Measurements from ENCODE around the gene HAUS1.
A peak's percentile ranks its signal among the peaks of the same experiment; 100 is the strongest.
"Not testable (repeated sequence)": the region's sequence is repeated elsewhere in the genome, so short reads cannot be mapped to it uniquely, and the experiment has no call there.

Gene HAUS1

GRCh38 chr18:46160050-46160798 lies 56.0 kb downstream of the HAUS1 start:
- DNase-seq, result no peak

- not testable (repeated sequence) for DNase-seq
Measured at GRCh38 chr18:46160840-46161239, 56.7 kb downstream of the HAUS1 start.

GRCh38 chr18:46161703-46162396 lies 57.7 kb downstream of the HAUS1 start:
- DNase-seq, result no peak

GRCh38 chr18:46163091-46163490 lies 58.9 kb downstream of the HAUS1 start:
- DNase-seq, result no peak

- no peak for DNase-seq
Measured at GRCh38 chr18:46163941-46164499, 59.8 kb downstream of the HAUS1 start.

GRCh38 chr18:46164502-46164901 lies 60.3 kb downstream of the HAUS1 start:
- DNase-seq, result not testable (repeated sequence)

- no peak for DNase-seq
Measured at GRCh38 chr18:46164920-46165319, 60.7 kb downstream of the HAUS1 start.

GRCh38 chr18:46166261-46166970 lies 62.2 kb downstream of the HAUS1 start:
- no peak for DNase-seq

GRCh38 chr18:46167971-46168370 lies 63.8 kb downstream of the HAUS1 start:
- DNase-seq, result peak; percentile 30

- DNase-seq, result no peak
Measured at GRCh38 chr18:46169464-46169941, 65.3 kb downstream of the HAUS1 start.

- DNase-seq, result no peak
Measured at GRCh38 chr18:46171331-46171730, 67.1 kb downstream of the HAUS1 start.

GRCh38 chr18:46173393-46174341 lies 69.5 kb downstream of the HAUS1 start:
- DNase-seq, result peak; percentile 96

- peak; percentile 73 for DNase-seq
Measured at GRCh38 chr18:46174342-46175041, 70.3 kb downstream of the HAUS1 start.

GRCh38 chr18:46176001-46176400 lies 71.8 kb downstream of the HAUS1 start:
- no peak for DNase-seq
